ENCODE results near the gene ST6GALNAC6.

Gene ST6GALNAC6

GRCh38 chr9:127934248-127934647, 34.8 kb upstream of the ST6GALNAC6 start:
- DNase-seq (ENCODE audit: low spot score): peak; percentile 20

GRCh38 chr9:127931092-127931881, 31.9 kb upstream of the ST6GALNAC6 start:
- peak; percentile 16 for DNase-seq (ENCODE audit: low spot score)

DNA sequence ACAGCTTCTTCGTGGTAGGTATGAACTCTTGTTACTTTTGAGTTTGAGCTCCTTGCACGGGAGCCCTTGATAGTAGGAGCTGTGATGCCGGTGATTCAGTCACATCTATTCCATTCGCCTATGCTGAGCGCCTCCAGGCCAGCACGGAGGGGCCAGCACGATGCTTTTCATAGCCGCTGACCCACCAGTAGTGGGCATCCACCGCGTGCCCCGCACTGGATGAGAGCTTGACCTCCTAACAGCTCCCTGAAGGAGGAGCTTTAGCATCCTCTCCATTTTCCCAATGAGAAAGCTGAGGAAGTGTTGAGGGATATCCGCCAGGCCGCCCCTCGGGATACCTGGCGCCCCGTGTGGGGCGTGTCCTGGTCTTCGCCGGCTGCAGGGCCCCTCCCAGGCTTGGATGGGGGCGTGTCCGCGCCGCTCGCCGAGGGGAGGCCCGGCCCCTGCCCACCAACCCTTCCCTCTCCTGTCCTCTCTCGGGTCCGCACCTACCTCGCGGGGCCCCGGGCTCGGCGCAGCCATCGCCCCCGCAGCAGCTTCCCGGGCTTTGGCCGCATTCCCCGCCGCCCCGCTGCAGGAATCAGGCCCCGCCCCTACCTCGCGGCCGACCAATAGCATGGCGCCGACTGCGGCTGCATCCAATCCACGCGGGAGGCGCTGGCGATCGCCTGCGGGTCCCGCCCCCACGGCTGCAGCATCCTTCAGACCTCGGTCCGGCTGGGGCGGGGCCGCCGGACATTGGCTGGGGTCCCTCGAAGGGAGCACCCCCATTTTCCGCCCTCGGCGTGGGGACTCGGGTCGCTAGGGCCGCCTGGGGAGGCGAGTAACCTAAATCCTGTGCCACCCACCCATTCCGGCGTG, 31.1 kb upstream of the ST6GALNAC6 start, which contains the start of gene PIP5KL1:
Gene PIP5KL1, minus strand, starts transcription at position 547 of the 861 bp plus-strand sequence. Its CDS starts 25 bp downstream, at position 522.
- DNase-seq (ENCODE audit: low spot score): peak; percentile 80

- no peak for DNase-seq (ENCODE audit: low spot score)
These were observed 30.2 kb upstream of the ST6GALNAC6 start for GRCh38 chr9:127929625-127929979.

- DNase-seq (ENCODE audit: low spot score): no peak
These were observed 29.5 kb upstream of the ST6GALNAC6 start for GRCh38 chr9:127928676-127929624.

- no peak for DNase-seq (ENCODE audit: low spot score)
These were observed 28.7 kb upstream of the ST6GALNAC6 start for GRCh38 chr9:127927988-127928675.

- peak; percentile 73 for DNase-seq (ENCODE audit: low spot score)
These were observed 28.0 kb upstream of the ST6GALNAC6 start for GRCh38 chr9:127927201-127927987.

DNA sequence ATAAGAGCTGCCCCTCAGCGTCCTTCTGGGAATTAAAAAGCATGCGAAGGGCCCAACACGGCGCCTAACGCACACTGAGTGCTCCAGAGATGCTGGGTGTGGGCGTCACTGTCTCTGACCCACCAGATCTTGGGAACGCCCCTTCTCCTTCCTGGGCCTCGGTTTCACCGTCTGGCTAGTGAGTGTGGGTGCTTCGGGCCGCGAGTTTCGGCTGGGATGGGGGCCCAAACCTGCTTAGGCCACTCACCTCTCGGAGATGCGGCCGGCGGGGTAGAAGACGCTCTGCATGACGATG, 27.4 kb upstream of the ST6GALNAC6 start:
- DNase-seq (ENCODE audit: low spot score): no peak

- no peak for DNase-seq (ENCODE audit: low spot score)
These were observed 26.8 kb upstream of the ST6GALNAC6 start for GRCh38 chr9:127925959-127926905.

- DNase-seq (ENCODE audit: low spot score): no peak
These were observed 25.5 kb upstream of the ST6GALNAC6 start for GRCh38 chr9:127924736-127925444.

- DNase-seq (ENCODE audit: low spot score): no peak
These were observed 24.4 kb upstream of the ST6GALNAC6 start for GRCh38 chr9:127923771-127924170.

DNA sequence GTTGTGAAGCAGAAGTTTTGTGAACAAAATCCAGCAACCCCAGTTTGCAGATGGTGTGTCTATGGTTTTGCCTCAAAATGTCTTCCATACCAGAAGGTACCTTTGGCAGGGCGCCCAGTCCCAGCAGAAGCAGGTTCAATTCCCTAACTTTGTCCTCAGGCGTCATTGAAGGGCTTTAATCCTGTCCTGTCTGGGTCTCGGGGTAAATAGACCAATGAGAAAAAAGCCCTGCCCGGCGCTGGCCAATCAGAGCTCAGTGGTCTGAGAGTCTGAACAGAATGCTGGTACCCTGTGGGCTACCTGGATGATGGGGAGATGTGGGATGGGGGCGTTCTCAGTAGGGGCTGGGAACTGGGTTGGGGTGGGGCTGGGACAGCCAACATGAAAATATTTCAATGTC, 23.6 kb upstream of the ST6GALNAC6 start:
- DNase-seq (ENCODE audit: low spot score): no peak

DNA sequence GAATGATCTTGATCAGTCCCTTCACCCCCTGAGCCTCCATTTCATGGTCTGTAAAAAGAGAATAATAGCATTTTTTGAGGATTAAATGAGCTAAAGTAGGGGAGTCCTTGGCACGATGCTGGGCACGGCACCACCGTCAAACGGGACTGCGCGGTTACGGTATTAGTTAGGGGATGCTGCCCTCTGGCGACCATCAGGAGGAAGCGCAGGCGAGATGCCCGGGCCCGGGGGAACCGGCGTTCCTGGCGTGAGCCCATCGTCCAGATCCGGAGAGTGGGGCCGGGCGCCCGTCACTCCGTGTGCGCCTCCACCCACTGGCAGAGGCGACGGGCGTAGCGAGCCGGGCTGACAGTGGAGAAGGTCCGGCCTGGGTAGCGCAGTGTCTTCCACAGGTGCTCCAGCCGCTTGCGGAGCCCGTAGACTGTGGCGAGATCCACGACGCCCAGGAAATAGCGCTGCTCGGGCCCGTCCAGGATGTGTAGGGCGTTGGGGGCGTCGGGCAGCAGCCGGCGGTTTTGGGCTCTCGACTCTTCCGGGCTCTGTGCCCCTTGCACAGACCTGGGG, 22.2 kb upstream of the ST6GALNAC6 start:
- peak; percentile 82 for DNase-seq (ENCODE audit: low spot score)

- DNase-seq (ENCODE audit: low spot score): no peak
These were observed 21.4 kb upstream of the ST6GALNAC6 start for GRCh38 chr9:127920794-127921193.

DNA sequence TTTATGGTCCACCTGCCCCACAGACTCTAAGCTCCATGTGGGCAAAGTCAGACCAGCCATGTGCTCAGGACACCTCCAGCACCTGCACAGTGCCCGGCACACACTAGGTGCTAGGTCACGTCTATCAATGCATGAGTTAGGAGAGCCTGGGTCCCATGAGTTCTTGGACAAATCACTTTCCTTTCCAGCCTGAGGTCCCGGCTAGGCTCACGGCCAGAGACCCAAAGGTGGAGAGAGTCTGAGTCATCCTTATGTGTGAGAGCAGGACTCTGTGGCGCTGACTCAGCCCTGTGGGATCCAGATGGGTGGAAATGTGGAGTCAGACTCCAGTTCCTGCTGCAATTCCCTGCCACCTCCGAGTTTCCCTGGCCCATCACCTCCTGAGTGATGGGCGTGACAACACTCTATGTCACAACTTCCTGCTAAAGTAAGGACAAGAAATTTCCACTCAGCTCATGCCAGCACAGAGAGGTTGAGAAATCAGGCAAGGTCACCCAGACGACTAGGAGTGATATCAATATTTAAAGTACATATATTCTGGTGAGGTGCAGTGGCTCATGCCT, 19.9 kb upstream of the ST6GALNAC6 start:
- DNase-seq (ENCODE audit: low spot score): peak; percentile 52

DNA sequence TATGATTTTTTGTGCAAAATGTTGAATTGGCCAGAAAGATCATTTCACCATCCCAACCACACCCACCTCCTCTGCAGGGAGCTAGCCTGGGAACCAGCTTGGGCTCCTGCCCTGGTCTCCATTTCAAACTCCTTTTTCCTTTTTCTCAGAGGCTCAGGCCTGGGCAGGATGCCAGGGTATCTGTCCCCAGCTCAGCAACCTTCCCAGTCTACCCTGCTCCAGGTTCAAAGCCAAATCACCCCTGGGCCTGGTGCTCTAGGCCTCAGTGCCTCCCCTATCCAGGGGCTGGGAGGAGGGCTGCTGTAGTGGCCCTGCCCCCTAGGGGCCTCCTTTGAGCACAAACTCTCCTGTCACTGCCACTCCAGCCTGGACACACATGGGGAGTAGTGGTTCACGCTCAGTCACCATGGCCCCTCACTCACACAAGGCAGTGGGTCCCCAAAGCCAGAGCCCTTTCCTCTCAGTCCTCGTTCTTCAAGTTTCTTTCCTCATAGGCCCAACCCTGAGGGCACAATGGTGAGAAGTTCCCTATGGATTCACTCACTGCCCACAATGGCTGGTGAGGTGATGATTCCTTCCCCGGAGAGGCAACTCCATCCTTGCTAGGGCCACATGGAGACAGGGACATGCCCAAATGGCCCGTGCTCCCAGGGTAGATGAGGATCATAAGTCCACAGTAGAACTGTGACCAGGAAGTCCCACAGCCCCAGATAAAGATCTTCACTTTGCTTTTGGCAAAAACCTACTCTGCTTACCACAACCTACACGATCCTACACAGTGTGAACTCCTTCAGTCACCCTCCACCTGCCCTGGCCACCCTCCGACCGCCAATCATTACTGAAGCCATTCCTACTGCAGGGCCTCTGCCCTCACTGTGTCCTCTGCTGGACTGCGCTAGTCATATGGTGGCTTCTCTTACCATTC, 19.0 kb upstream of the ST6GALNAC6 start:
- peak; percentile 65 for DNase-seq (ENCODE audit: low spot score)

GRCh38 chr9:127917603-127918002, 18.2 kb upstream of the ST6GALNAC6 start:
- DNase-seq (ENCODE audit: low spot score): no peak

All from hematopoietic multipotent progenitor cell treated with erythropoietin and hydrocortisone succinate and interleukin-3 and kit ligand, for 15 days (in vitro differentiated cells).